NB4 (cell line): Measurements from ENCODE around the gene TMX2.
"Not testable (repeated sequence)": the region's sequence is repeated elsewhere in the genome, so short reads cannot be mapped to it uniquely, and the experiment has no call there.

Experiments used
- DNase-seq: peaks from one replicate; pipeline ENCODE4 v3.0.0; 2010; ENCODE audit warnings: low read depth
- H3K4me3 ChIP-seq: one replicate; pipeline ENCODE4 v1.5.1; 2011; ENCODE audit warnings: mild to moderate bottlenecking, low read depth, low read length, moderate library complexity
- CTCF ChIP-seq: IDR thresholded peaks from one replicate; pipeline ENCODE4 v1.5.1; 2012; ENCODE audit warnings: low read depth, low read length
- MAX ChIP-seq: IDR thresholded peaks from 2 replicates; pipeline ENCODE4 v1.6.1; 2011; ENCODE audit warnings: low read depth, low read length
- MYC ChIP-seq: IDR thresholded peaks from 2 replicates; pipeline ENCODE4 v1.6.1; 2011; ENCODE audit warnings: low read depth, low read length
- POLR2A ChIP-seq: IDR thresholded peaks from 2 replicates; pipeline ENCODE4 v1.6.1; 2011; ENCODE audit warnings: mild to moderate bottlenecking; ENCODE audit not compliant: insufficient read length; ENCODE audit errors: extremely low read depth

The TMX2 gene

GRCh38 chr11:57668434-57668782 lies 44.0 kb upstream of the TMX2 start:
- TF ChIP-seq MAX (no peak; the same call in 1 of the 2 replicates), MYC (no peak; the same call in 1 of the 2 replicates), CTCF (no peak), POLR2A (no peak)
- DNase-seq, result peak; percentile 56
- peak overlapping the region; percentile 90 for H3K4me3 ChIP-seq

- no peak for DNase-seq
- no peak overlapping the region for H3K4me3 ChIP-seq
- TF ChIP-seq MYC (no peak), CTCF (no peak), MAX (no peak), POLR2A (no peak)
Observed at GRCh38 chr11:57674251-57674650, 38.1 kb upstream of the TMX2 start.

- no peak for DNase-seq
- peak overlapping the region; percentile 4 for H3K4me3 ChIP-seq
- no peak for TF ChIP-seq MAX
- TF ChIP-seq MYC, result no peak
- TF ChIP-seq POLR2A, result no peak
- TF ChIP-seq CTCF, result no peak
Observed at GRCh38 chr11:57675176-57675941, 37.0 kb upstream of the TMX2 start.

GRCh38 chr11:57679396-57679795 lies 33.0 kb upstream of the TMX2 start:
- TF ChIP-seq CTCF (no peak), MYC (no peak), MAX (no peak), POLR2A (no peak)
- DNase-seq, result no peak
- H3K4me3 ChIP-seq, result no peak overlapping the region

- no peak for DNase-seq
- H3K4me3 ChIP-seq, result no peak overlapping the region
- TF ChIP-seq POLR2A (no peak), CTCF (no peak), MAX (no peak), MYC (no peak)
Observed at GRCh38 chr11:57680552-57680874, 31.9 kb upstream of the TMX2 start.

GRCh38 chr11:57681168-57681567 lies 31.2 kb upstream of the TMX2 start:
- TF ChIP-seq MAX (no peak), POLR2A (no peak), MYC (no peak), CTCF (no peak)
- DNase-seq, result no peak
- H3K4me3 ChIP-seq, result no peak overlapping the region

- DNase-seq, H3K4me3 ChIP-seq: not testable (repeated sequence)
Observed at GRCh38 chr11:57690474-57690873, 21.9 kb upstream of the TMX2 start.
